Suprapubic skin (tissue), 3 donors: ENCODE data around the gene THRB.

Experiments
- POLR2AphosphoS5 ChIP-seq, 3 donors: sonication (generic); formaldehyde crosslinking; IDR thresholded peaks; one replicate each; pipeline ENCODE4 v1.6.1; 2017; ENCODE audit warnings: antibody characterized with exemption in 3 of 3
- TF ChIP-seq, protein P1 (sequence below), 2 donors: fragments of 200-600 bp in 1 of 2; fragments of 450-650 bp in 1 of 2; sonication (generic) in 1 of 2; IDR thresholded peaks; one replicate each; pipeline ENCODE4 v1.5.1; 2016 to 2019; ENCODE audit warnings: antibody characterized with exemption in 2 of 2, mild to moderate bottlenecking in 1 of 2, moderate library complexity in 1 of 2

DNA sequence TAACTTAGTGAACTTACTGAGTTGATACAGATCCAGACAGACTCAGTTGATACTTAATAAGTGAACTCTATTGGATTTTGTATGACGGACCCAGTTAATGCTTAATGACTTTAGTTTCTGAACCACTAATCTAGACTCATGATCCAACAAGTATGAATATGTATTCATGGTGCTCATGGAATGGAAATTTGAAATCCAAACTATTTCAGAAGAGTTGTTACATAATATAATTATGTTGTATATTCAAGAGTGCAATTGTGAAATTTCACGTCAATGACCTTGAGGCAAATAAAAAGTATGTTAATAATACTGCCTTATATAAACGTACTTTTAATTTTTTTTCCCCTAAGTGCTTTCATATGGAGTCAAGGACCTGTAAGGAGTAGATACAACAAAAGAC, 78.8 kb downstream of the THRB start:
- TF ChIP-seq, protein P1, sequence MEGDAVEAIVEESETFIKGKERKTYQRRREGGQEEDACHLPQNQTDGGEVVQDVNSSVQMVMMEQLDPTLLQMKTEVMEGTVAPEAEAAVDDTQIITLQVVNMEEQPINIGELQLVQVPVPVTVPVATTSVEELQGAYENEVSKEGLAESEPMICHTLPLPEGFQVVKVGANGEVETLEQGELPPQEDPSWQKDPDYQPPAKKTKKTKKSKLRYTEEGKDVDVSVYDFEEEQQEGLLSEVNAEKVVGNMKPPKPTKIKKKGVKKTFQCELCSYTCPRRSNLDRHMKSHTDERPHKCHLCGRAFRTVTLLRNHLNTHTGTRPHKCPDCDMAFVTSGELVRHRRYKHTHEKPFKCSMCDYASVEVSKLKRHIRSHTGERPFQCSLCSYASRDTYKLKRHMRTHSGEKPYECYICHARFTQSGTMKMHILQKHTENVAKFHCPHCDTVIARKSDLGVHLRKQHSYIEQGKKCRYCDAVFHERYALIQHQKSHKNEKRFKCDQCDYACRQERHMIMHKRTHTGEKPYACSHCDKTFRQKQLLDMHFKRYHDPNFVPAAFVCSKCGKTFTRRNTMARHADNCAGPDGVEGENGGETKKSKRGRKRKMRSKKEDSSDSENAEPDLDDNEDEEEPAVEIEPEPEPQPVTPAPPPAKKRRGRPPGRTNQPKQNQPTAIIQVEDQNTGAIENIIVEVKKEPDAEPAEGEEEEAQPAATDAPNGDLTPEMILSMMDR (IDR thresholded peaks at IDR 0.05), result no peak
- TF ChIP-seq POLR2AphosphoS5 (IDR thresholded peaks at IDR 0.05), result no peak
